ENCODE results near the gene PHACTR1.

PHACTR1 gene

DNA sequence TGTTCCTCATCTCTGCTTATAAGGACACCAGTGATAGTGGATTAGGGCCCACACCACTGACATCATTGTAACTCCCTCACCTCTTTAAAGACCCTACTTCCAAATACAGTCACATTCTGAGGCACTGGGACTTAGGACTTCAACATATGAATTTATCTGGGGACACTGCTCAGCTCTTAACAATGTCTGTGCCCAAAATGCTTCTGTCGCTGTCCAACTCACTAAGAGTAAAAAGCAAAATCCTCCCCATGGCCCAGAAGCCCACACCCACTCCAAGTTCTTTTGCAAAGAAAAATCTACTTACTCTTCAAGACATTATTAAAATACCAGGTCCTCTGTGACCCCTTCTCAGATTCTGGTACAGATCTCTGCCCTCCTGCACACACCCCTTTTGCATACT, 495.5 kb downstream of the PHACTR1 start:
- TF ChIP-seq, protein P1, sequence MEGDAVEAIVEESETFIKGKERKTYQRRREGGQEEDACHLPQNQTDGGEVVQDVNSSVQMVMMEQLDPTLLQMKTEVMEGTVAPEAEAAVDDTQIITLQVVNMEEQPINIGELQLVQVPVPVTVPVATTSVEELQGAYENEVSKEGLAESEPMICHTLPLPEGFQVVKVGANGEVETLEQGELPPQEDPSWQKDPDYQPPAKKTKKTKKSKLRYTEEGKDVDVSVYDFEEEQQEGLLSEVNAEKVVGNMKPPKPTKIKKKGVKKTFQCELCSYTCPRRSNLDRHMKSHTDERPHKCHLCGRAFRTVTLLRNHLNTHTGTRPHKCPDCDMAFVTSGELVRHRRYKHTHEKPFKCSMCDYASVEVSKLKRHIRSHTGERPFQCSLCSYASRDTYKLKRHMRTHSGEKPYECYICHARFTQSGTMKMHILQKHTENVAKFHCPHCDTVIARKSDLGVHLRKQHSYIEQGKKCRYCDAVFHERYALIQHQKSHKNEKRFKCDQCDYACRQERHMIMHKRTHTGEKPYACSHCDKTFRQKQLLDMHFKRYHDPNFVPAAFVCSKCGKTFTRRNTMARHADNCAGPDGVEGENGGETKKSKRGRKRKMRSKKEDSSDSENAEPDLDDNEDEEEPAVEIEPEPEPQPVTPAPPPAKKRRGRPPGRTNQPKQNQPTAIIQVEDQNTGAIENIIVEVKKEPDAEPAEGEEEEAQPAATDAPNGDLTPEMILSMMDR (IDR thresholded peaks at IDR 0.05): no peak
- Histone ChIP-seq H3K4me3 (ENCODE audit: low read depth, low read length) (no peak overlapping the region), H3K36me3 (ENCODE audit: control insufficient read depth, insufficient read depth, low read length) (no peaks in the 10 kb centered on the region), H3K4me1 (no peaks in the 10 kb centered on the region), H3K9ac (no peak overlapping the region), H3K9me3 (ENCODE audit: control insufficient read depth, low read length) (no peaks in the 10 kb centered on the region), H2AFZ (no peak overlapping the region), H3K79me2 (no peaks in the 10 kb centered on the region), H3K27me3 (ENCODE audit: control insufficient read depth, insufficient read depth, low read length) (no peaks in the 10 kb centered on the region), H3K27ac (no peak overlapping the region), H3K4me2 (ENCODE audit: low read length) (no peak overlapping the region)

DNA sequence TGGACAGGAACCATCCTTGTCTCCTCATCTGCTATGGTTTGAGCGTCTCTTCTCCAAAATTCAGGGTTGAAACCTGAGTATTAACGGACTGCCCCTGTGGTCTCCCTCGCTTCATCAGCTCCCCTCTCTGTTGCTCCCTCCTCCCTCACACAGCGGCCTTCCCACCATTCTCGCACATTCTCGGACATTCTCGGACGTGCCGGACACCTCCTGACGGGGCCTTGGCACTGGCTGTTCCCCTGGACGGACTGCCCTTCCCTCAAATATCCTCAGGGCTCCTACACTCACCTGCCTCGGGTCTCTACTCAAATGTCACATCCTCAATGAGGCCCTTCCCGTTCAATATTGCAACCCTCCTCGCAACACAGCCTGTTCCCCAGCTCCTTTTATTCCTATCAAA, 496.0 kb downstream of the PHACTR1 start:
- Histone ChIP-seq H3K4me2 (ENCODE audit: low read length) (no peak overlapping the region), H3K79me2 (no peaks in the 10 kb centered on the region), H3K27ac (no peak overlapping the region), H3K9ac (no peak overlapping the region), H3K36me3 (ENCODE audit: control insufficient read depth, insufficient read depth, low read length) (no peaks in the 10 kb centered on the region), H3K4me3 (ENCODE audit: low read depth, low read length) (no peak overlapping the region), H3K27me3 (ENCODE audit: control insufficient read depth, insufficient read depth, low read length) (no peaks in the 10 kb centered on the region), H2AFZ (no peak overlapping the region), H3K4me1 (no peaks in the 10 kb centered on the region), H3K9me3 (ENCODE audit: control insufficient read depth, low read length) (no peaks in the 10 kb centered on the region)
- TF ChIP-seq, protein P1 (IDR thresholded peaks at IDR 0.05): no peak

DNA sequence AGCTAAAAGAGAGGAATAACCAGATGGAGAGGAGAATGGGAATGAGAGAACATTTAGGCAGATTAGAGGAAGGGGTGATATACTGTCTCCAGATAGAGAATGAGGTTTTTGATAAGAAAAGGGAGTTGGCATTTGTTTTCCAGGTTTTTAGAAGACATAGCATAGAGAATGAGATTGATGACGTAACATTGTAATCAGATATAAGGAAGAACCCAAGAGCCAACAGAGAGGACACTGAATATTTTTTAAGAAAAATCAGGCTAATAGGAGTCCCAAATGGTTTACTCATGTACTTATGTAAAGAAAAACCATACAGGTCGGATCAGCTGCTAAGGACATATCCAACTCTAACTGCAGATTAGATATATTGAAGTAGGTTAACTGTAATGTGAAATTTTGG, 498.8 kb downstream of the PHACTR1 start:
- H3K79me2 ChIP-seq: no peaks in the 10 kb centered on the region
- no peak overlapping the region for H3K9ac ChIP-seq
- no peak overlapping the region for H2AFZ ChIP-seq
- H3K4me2 ChIP-seq (ENCODE audit: low read length): no peak overlapping the region
- H3K36me3 ChIP-seq (ENCODE audit: control insufficient read depth, insufficient read depth, low read length): no peaks in the 10 kb centered on the region
- H3K4me3 ChIP-seq (ENCODE audit: low read depth, low read length): no peak overlapping the region
- TF ChIP-seq, protein P1 (IDR thresholded peaks at IDR 0.05): no peak
- H3K27ac ChIP-seq: no peak overlapping the region
- no peaks in the 10 kb centered on the region for H3K9me3 ChIP-seq (ENCODE audit: control insufficient read depth, low read length)
- no peaks in the 10 kb centered on the region for H3K4me1 ChIP-seq
- no peaks in the 10 kb centered on the region for H3K27me3 ChIP-seq (ENCODE audit: control insufficient read depth, insufficient read depth, low read length)

DNA sequence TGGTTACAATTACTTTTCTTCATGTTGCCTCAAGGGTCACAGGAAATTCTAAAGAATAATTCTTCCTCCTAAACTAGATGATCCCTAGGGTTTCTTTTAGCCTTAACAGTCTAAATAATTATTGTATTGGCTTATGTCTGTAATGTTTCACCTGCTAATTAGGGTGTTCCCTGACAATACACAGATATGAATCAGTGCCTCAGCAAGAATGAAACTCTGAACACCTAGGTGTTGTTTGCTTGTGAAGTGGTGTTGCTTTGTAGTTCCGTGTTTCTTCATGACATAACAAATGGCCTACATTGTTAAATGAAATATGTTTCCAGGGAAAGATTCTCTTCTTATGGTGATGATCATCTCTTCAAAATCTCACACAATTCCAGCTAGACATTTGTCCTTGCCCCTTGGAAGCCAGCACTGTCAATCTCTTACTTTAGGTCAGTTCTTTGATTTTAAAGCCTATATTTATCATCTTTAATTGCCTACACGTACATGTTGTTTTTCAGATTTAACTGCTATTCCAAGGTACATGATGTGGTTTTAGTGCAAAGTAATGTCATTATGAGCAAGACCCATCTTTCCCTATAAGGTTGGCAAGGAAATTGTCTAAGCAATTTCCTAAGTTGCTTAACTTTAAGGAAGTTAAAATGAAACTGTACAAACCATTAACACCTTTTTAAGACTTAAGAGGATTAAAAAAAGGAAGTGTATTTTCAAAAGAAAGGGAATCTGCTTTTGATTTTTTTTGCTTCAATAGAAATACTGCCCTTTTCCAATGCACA, 499.9 kb downstream of the PHACTR1 start:
- Histone ChIP-seq H2AFZ (no peak overlapping the region), H3K4me3 (ENCODE audit: low read depth, low read length) (no peak overlapping the region), H3K36me3 (ENCODE audit: control insufficient read depth, insufficient read depth, low read length) (no peaks in the 10 kb centered on the region), H3K9ac (no peak overlapping the region), H3K9me3 (ENCODE audit: control insufficient read depth, low read length) (no peaks in the 10 kb centered on the region), H3K4me2 (ENCODE audit: low read length) (no peak overlapping the region), H3K27me3 (ENCODE audit: control insufficient read depth, insufficient read depth, low read length) (no peaks in the 10 kb centered on the region), H3K27ac (no peak overlapping the region), H3K4me1 (no peaks in the 10 kb centered on the region), H3K79me2 (no peaks in the 10 kb centered on the region)
- TF ChIP-seq, protein P1 (IDR thresholded peaks at IDR 0.05): no peak
